Body of pancreas (tissue), 4 donors: Measurements from ENCODE around the gene RABEP2.

Experiments
- CTCF ChIP-seq, 7 experiments: fragments of 450-650 bp in 4 of 7; fragments of 200-600 bp in 3 of 7; sonication (generic) in 3 of 7; IDR thresholded peaks; one replicate each; pipeline ENCODE4 v1.5.1; 2016 to 2019; ENCODE audit warnings: antibody characterized with exemption in 7 of 7
- POLR2A ChIP-seq, 3 donors: fragments of 450-650 bp; IDR thresholded peaks; one replicate each; pipeline ENCODE4 v1.6.1; 2016; ENCODE audit warnings: antibody characterized with exemption in 3 of 3, mild to moderate bottlenecking in 2 of 3

GRCh38 chr16:28899882-28900590, 25.0 kb downstream of the RABEP2 start:
- TF ChIP-seq POLR2A (IDR thresholded peaks at IDR 0.05) (no peak), CTCF (IDR thresholded peaks at IDR 0.05) (no peak)
